HG03095 (cell line): ENCODE measurements around the gene ABHD16B.
A peak's percentile ranks its signal among the peaks of the same experiment; 100 is the strongest.
"Not testable (repeated sequence)": the region's sequence is repeated elsewhere in the genome, so short reads cannot be mapped to it uniquely, and the experiment has no call there.

Experiments
- ATAC-seq: cut with Tn5 transposase; IDR thresholded peaks from one replicate; pipeline ENCODE4 v1.9.1; 2021; ENCODE audit warnings: moderate library complexity; ENCODE audit not compliant: unreplicated experiment

The ABHD16B gene

GRCh38 chr20:63834491-63834880 lies 26.8 kb upstream of the ABHD16B start:
- no peak for ATAC-seq

DNA sequence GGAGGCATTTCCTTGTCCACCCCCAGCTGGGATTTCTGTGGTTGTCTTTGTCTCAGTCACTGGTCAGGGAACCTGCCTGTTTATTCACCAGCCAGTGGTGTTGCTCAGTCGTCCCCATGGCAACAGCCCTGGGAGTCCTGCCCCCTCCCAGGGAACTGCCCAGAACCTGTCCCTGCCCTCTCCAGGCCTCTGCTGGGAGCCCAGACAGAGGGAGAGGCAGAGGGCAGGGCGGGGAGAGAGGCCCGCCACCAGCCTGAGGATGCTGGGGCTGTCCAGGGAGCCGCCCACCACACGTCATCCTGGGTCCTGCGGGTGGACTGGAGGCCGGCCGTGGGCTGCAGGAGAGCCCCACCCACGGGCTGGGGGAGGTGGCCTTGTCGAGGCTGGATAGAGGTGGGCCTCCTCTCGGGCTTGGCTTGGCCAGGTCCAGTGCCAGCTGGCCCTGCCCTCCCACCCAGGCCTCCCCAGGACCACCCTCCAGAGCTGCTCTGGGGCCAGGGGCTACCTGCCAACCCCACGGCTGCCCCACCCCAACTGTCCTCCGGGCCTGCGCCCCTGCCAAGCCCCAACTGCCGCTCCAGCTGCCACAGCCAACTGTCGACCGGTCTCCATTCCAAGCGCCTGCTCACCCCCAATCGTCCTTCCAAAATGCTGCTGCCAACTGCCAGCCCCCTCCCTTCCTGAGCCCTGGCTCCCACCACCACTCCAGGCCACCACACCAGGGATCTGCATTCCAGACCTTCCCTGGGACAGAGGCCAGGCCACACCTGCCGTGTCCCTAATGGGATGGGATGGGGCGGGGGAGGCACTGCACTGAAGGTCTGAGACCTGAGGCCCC lies 26.1 kb upstream of the ABHD16B start:
- ATAC-seq = no peak

DNA sequence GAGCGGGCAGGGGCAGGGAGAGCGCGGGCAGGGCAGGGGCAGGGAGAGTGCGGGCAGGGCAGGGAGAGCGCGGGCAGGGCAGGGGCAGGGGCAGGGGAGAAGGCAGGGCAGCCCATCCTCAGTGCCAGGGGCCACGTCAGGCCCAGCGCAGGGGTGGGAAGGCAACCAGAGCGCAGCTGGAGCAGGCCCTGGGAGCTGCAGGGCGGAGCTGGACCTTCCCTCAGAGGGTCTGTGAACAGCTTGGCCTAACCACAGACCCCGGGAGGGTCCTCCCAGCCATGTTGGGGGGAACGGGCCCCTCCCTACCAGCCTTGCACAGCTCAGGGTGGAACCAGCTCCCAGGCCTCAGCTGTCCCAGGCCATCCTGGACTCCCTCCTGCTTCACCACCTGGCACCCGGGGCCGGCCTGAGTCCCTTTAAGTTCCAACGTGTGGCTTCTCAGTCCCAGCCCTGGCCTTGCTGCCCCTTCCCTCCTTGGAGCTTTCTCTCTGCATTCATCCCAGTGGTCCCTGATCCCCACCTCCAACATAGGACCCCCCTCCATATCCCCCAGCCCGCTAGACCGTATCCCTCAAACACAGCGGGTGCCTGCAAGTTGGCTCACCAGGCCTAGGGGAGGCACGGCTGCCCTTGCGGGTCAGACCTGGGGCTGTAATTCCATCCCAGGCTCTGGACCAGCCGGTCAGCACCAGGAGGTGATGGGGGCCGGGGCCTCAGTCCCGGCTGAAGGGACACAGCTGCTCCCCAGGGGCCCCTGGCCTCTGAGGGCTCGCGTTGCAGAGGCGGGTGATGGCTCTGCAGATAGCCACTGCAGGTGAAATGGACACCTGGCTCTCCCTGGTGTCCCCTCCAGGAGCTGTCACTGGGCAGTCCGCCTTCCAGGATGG lies 24.6 kb upstream of the ABHD16B start:
- ATAC-seq = no peak

GRCh38 chr20:63837479-63837878 lies 23.8 kb upstream of the ABHD16B start:
- no peak for ATAC-seq

DNA sequence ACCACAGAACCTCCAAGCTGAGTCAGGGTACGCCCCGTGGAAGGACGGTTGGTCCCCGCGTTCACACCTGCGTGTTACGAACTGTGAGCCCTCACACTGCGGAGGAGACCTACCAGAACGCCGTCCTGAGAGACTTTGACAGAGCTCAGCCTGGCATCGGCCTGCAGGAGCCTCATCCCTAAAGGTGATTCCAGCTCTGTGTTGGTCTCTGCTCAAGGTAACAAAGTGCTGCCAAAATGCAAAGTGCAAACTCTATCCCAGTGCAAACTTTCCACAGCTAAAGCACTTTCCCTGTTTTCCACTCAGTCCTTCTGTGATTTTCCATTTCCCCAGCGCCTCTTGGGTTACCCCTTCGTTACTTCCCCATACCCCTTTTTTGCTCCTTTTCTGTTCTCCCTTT lies 21.7 kb upstream of the ABHD16B start:
- no peak for ATAC-seq

DNA sequence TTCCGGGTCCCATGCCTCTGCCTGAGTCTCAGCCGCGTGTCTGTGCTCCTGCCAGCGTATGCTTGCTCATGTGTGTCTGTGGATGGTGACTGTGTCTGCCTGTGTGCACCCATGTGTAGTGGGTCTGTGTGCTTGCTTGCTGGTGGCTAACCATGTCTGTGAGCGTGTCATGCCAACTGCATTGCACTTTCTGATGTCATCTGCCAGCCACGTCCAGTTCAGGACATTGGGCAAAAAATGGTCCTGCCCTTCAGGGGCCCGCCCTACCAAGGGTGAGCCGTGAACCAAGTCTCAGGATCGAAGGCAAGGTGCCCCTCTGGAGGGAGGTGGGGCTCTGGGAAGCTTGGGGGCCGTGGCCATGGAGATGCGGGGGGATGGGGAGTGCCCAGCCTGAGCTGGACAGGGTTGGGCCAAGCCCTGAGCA lies 20.9 kb upstream of the ABHD16B start:
- no peak for ATAC-seq

GRCh38 chr20:63842258-63842657 lies 19.0 kb upstream of the ABHD16B start:
- no peak for ATAC-seq

- no peak for ATAC-seq
These were observed 18.1 kb upstream of the ABHD16B start for GRCh38 chr20:63843222-63843621.

- no peak for ATAC-seq
These were observed 17.5 kb upstream of the ABHD16B start for GRCh38 chr20:63843778-63844177.

DNA sequence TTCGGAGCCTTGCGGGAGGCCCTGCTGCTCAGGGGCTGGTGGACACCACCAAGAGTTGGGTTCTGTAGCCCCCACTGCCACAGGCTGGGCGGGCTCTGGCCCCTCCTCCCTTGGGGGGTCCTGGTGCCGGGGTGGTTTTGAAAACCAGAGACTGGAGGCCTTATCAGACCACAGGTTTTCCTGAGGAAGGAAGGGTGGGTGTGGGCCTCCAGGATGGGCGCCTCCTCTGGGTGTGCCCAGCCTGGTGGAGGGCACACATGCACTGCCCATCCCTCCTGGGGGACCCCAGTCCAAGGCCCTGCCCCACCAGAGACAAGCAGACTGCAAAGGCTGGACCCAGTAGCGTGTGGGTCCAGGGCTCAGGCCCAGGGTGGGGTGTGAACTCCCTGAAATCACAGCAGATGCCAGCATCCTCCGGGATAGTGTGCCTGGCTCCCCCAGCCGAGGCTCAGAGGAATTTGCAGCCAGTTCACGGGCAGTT lies 16.7 kb upstream of the ABHD16B start:
- no peak for ATAC-seq

GRCh38 chr20:63846128-63846771 lies 15.0 kb upstream of the ABHD16B start:
- ATAC-seq = no peak

- no peak for ATAC-seq
These were observed 14.4 kb upstream of the ABHD16B start for GRCh38 chr20:63846888-63847236.

DNA sequence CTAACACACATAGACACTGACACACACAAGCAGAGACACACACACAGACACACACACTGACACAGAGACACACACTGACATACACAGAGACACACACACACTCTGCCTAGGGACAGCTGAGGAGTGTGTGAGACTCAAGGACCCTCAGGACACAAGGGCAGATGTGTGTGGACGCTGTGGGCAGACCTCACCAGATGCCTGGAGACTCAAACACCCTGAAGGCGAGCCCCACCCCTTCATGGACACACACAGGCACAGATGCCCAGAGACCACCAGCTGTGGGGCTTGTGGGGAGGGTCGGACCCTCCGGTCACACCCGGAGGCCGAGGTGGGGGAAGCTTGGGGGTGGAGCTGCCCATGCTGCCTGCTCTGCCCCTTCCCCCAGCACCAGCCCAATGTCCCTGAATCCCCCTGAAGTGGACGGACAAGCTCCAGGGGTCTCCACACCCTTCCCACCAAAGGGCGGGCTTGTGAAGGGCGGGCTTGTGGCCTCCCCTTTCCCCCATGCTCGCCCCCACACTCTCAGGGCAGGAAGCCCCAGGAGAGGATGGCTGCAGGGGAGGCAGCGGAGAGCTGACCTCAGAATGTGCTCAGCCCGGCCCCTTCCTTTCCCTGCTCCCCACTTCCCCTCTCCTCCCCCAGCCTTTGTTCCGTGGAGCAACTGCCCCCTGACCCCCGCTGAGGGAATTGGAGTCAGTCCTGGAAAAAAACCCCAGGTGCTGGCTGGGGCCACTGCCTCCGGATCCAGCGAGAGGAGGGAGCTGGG lies 13.9 kb upstream of the ABHD16B start:
- ATAC-seq = no peak

DNA sequence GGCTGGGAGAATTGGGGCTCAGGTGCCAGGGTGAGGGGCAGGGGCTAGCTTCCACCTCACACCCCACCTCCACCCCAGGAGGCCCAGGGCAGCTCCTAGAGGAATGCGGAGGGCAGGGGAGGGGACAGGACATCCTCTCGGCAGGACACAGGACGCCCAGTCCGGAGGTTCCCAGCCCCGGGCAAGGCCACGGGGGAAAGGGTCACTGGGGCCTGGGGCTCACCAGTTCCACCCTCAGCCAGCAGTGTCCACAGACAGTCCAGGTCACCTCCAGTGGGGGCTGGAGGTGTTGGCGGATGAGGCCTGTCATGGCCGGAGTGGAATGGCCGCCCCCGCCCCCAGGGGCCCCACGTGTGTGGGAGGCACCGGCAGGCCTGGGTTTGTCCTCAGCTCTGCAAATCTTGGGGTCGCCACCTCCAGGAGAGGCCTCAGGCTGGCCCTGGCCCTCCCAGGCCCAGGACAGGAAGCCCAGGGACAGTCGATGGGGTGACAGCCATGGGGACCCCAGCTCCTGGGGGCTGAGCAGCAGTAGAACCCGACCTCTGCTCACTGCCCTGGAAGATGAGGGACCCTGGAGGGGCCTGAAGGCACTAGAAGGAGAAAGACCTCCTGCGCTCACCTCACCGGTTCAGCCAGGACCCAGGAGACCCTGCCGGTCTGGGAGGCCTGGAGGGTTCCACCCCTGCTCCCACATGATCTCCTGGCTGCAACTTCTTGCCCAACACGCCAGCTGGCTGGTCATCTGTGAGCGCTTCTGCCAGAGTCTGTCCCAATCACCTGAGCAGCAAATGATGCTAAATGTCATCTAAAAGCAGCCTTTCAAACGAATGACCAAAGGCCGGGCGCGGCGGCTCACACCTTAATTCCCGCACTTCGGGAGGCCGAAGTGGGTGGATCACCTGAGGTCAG lies 13.0 kb upstream of the ABHD16B start:
- ATAC-seq = no peak

GRCh38 chr20:63850689-63851547 lies 10.4 kb upstream of the ABHD16B start:
- peak; percentile 71 for ATAC-seq

GRCh38 chr20:63851548-63851943 lies 9.8 kb upstream of the ABHD16B start:
- not testable (repeated sequence) for ATAC-seq

DNA sequence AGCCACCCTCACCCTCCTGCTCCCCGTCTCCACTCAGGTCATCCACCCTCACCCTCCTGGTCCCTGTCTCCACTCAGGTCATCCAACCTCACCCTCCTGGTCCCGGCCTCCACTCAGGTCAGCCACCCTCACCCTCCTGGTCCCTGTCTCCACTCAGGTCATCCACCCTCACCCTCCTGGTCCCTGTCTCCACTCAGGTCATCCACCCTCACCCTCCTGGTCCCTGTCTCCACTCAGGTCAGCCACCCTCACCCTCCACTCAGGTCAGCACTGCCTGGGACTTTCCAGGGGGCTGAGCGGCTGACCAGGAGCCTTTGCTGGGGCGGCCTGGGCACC lies 7.6 kb upstream of the ABHD16B start:
- not testable (repeated sequence) for ATAC-seq

GRCh38 chr20:63854069-63854765 lies 7.1 kb upstream of the ABHD16B start:
- no peak for ATAC-seq
